C4-2B (cell line): ENCODE results near the gene URI1.

Experiments
- ZFX ChIP-seq: fragments of 450-650 bp; IDR thresholded peaks from 2 replicates; pipeline ENCODE4 v1.6.1; 2017
- TF ChIP-seq, protein P1 (sequence below): fragments of 450-650 bp; conservative IDR thresholded peaks from 2 replicates; pipeline ENCODE4 v1.5.1; 2017; ENCODE audit warnings: mild to moderate bottlenecking

DNA sequence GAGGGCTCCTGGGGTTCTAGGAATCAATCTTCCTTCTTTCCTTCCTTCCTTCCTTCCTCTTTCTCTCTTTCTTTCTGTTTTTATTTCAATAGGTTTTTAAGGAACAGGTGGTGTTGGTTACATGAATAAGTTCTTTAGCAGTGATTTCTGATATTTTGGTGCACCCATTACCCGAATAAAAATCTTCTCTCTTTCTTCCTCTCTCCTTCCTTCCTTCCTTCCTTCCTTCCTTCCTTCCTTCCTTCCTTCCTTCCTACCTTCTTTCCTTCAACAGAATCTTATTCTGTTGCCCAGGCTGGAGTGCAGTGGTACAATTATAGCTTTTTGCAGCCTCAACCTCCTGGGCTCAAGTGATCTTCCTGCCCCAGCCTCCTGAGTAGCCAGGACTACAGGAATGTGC lies 16.0 kb upstream of the URI1 start:
- TF ChIP-seq, protein P1, sequence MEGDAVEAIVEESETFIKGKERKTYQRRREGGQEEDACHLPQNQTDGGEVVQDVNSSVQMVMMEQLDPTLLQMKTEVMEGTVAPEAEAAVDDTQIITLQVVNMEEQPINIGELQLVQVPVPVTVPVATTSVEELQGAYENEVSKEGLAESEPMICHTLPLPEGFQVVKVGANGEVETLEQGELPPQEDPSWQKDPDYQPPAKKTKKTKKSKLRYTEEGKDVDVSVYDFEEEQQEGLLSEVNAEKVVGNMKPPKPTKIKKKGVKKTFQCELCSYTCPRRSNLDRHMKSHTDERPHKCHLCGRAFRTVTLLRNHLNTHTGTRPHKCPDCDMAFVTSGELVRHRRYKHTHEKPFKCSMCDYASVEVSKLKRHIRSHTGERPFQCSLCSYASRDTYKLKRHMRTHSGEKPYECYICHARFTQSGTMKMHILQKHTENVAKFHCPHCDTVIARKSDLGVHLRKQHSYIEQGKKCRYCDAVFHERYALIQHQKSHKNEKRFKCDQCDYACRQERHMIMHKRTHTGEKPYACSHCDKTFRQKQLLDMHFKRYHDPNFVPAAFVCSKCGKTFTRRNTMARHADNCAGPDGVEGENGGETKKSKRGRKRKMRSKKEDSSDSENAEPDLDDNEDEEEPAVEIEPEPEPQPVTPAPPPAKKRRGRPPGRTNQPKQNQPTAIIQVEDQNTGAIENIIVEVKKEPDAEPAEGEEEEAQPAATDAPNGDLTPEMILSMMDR: no peak
- TF ChIP-seq ZFX: no peak
